Measurements from ENCODE around the gene KCNH5.

The KCNH5 gene

GRCh38 chr14:62694075-62694474 lies 351.2 kb downstream of the KCNH5 start:
- no peak for TF ChIP-seq EZH2 (IDR thresholded peaks at IDR 0.05; ENCODE audit: borderline replicate concordance, low read depth, low read length, severe bottlenecking)
- TF ChIP-seq CTCF (IDR thresholded peaks at IDR 0.05; ENCODE audit: borderline replicate concordance, extremely low read depth, low read length, poor library complexity, severe bottlenecking), result no peak
- no peaks in the 10 kb centered on the region for H3K36me3 ChIP-seq (ENCODE audit: insufficient read depth, low read length)
- H4K20me1 ChIP-seq (ENCODE audit: insufficient read depth, low read length), result no peaks in the 10 kb centered on the region
- H3K27me3 ChIP-seq (ENCODE audit: insufficient read depth, low read length, poor library complexity), result no peaks in the 10 kb centered on the region
- no peak for DNase-seq
- H3K9me3 ChIP-seq (ENCODE audit: insufficient read depth, low read length, severe bottlenecking), result no peaks in the 10 kb centered on the region
- no peak overlapping the region for H3K27ac ChIP-seq (ENCODE audit: low read length)
- no peak overlapping the region for H3K4me2 ChIP-seq (ENCODE audit: insufficient read depth, low read length)
- no peaks in the 10 kb centered on the region for H3K79me2 ChIP-seq (ENCODE audit: insufficient read depth, low read length)
- H3K4me3 ChIP-seq (ENCODE audit: low read depth in 1 of 2, low read length in 2 of 2), result no peak overlapping the region
- no peaks in the 10 kb centered on the region for H3K4me1 ChIP-seq (ENCODE audit: insufficient read depth, low read length)
- H2AFZ ChIP-seq (ENCODE audit: low read depth, low read length), result no peak overlapping the region
- ATAC-seq (ENCODE audit: insufficient read depth, low read depth), result no peak
- no peak overlapping the region for H3K9ac ChIP-seq (ENCODE audit: low read depth, low read length)

- no peaks in the 10 kb centered on the region for H3K9me3 ChIP-seq (ENCODE audit: insufficient read depth, low read length, severe bottlenecking)
- no peak for ATAC-seq (ENCODE audit: insufficient read depth, low read depth)
- H3K4me2 ChIP-seq (ENCODE audit: insufficient read depth, low read length), result no peak overlapping the region
- no peak overlapping the region for H3K4me3 ChIP-seq (ENCODE audit: low read depth in 1 of 2, low read length in 2 of 2)
- no peak overlapping the region for H3K9ac ChIP-seq (ENCODE audit: low read depth, low read length)
- no peaks in the 10 kb centered on the region for H3K36me3 ChIP-seq (ENCODE audit: insufficient read depth, low read length)
- no peaks in the 10 kb centered on the region for H3K27me3 ChIP-seq (ENCODE audit: insufficient read depth, low read length, poor library complexity)
- TF ChIP-seq CTCF (IDR thresholded peaks at IDR 0.05; ENCODE audit: borderline replicate concordance, extremely low read depth, low read length, poor library complexity, severe bottlenecking), result no peak
- H3K79me2 ChIP-seq (ENCODE audit: insufficient read depth, low read length), result no peaks in the 10 kb centered on the region
- no peak overlapping the region for H3K27ac ChIP-seq (ENCODE audit: low read length)
- no peak overlapping the region for H2AFZ ChIP-seq (ENCODE audit: low read depth, low read length)
- H3K4me1 ChIP-seq (ENCODE audit: insufficient read depth, low read length), result no peaks in the 10 kb centered on the region
- H4K20me1 ChIP-seq (ENCODE audit: insufficient read depth, low read length), result no peaks in the 10 kb centered on the region
- no peak for DNase-seq
These were observed 352.7 kb downstream of the KCNH5 start for GRCh38 chr14:62692490-62693106.

- Histone ChIP-seq H3K9me3 (ENCODE audit: insufficient read depth, low read length, severe bottlenecking) (no peaks in the 10 kb centered on the region), H3K9ac (ENCODE audit: low read depth, low read length) (no peak overlapping the region), H3K27ac (ENCODE audit: low read length) (no peak overlapping the region), H3K4me3 (ENCODE audit: low read depth in 1 of 2, low read length in 2 of 2) (no peak overlapping the region), H3K36me3 (ENCODE audit: insufficient read depth, low read length) (no peaks in the 10 kb centered on the region), H3K4me2 (ENCODE audit: insufficient read depth, low read length) (no peak overlapping the region), H4K20me1 (ENCODE audit: insufficient read depth, low read length) (no peaks in the 10 kb centered on the region), H3K79me2 (ENCODE audit: insufficient read depth, low read length) (no peaks in the 10 kb centered on the region), H3K4me1 (ENCODE audit: insufficient read depth, low read length) (no peaks in the 10 kb centered on the region), H2AFZ (ENCODE audit: low read depth, low read length) (no peak overlapping the region), H3K27me3 (ENCODE audit: insufficient read depth, low read length, poor library complexity) (no peaks in the 10 kb centered on the region)
- DNase-seq (no peak), ATAC-seq (ENCODE audit: insufficient read depth, low read depth) (no peak)
- TF ChIP-seq EZH2 (IDR thresholded peaks at IDR 0.05; ENCODE audit: borderline replicate concordance, low read depth, low read length, severe bottlenecking), result no peak
- TF ChIP-seq CTCF (IDR thresholded peaks at IDR 0.05; ENCODE audit: borderline replicate concordance, extremely low read depth, low read length, poor library complexity, severe bottlenecking), result no peak
These were observed 353.4 kb downstream of the KCNH5 start for GRCh38 chr14:62691647-62692489.
